CD4-positive, alpha-beta T cell treated with Interleukin-4 for 1 hour (primary cell): ENCODE measurements around the gene DOCK4.

Source experiments
- DNase-seq, 2 donors: peaks; one replicate each; pipeline ENCODE4 v3.0.0-alpha.2; 2020 to 2022

Gene DOCK4

DNA sequence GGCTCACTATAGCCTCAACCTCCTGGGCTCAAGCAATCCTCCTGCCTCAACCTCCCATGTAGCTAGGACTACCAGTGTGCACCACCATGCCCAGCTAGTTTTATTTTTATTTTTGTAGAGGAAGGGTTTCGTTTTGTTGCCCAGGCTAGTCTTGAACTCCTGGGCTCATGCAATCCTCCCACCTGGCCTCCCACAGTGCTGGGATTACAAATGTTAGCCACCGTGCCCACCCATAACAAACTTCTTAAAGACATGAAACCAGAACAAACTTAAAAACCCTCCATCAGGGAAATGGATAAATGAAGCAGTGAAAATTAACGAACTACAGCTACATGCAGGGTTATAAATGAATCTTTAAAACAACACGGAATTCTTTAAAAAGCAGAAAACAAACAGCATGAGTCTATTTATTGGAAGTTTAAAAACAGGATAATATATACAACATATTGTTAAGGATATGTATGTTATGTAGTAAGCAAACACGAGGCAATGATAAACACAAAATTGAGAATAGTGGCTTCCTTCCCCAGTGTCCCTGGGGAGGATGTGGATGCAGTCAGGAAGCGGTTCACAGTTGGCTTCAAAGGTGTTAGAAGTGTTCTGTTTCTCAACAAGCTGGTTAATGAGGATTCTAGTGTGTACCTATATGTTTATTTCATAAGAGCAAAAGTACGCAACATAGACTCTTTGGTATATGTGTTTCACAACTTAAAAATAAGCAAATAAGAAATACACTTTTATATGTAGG is 515.7 kb downstream of the DOCK4 start:
- DNase-seq = no peak

DNA sequence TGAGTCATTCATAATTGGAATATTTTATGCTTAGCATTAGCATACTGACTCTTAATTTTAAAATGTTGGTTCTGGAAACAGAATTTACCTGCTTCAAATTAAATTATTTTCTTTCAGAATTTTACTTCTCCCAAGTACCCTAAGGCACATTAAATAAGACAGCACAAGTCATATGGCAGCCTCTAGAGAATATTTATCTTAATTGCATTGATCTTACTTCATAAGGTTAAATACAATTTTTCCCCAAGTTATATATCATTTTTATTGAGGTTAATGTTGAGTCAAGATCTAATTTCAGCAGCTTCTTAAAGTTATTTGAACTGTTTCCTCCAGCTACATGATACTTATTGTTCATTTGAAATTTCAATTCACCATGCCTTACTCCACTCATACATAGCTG is 520.9 kb downstream of the DOCK4 start:
- no peak for DNase-seq

GRCh38 chr7:111682588-111683340 is 523.4 kb downstream of the DOCK4 start:
- no peak for DNase-seq

DNA sequence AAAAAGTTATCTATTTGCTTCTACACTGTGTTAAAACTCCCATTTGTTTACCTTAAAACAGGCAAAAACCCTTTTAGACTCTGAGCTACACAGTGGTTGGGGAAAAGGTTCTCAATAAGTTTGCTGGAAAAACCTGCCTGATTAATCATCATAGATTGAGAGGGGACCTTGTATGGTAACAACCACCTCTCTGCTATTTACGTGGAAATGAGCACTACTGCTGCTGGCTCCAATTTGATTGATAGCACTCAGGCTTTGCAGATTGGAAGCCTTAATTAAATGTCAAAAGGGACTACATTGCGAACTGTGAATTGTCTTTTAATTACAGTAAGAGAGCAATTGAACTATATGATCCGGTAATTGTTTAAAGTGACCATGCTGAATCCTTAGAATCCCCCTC is 525.0 kb downstream of the DOCK4 start:
- DNase-seq = no peak

DNA sequence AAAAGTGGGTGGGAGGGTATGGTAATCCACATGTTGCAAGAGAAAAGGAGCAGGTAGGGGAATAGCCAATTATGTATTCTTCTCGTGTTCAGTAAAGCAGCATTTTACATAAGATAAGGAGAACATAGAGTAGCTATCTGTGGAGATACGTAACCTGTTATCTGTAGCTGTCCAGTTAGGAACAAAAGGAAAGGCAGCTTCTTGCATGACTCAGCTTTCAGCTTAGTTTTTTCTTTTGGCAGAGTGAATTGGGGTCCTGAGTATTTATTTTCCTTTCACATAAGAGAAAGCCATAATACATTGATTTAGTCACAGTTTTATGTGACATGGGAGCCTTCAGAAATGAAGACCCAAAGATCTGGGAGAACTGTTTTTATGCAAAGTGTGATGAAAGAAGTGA is 527.2 kb downstream of the DOCK4 start:
- no peak for DNase-seq

DNA sequence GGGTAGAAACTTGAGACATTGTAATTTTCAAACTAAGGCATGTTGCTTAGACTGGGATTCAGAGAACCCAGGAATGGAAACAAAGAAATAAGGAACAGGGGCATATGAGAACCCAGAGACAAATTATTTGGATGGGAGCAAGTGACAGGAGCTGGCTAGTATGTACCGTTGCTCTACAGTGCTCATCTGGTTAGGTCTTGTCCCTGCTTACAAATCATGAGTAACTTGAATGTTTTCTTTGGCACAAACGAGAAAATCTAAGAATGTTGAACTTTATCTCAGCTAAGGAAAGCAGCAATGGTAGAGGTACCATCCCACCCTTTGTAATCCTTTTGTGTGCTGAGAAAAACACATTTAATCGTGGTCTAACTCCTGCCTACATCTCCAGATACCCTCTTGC is 527.9 kb downstream of the DOCK4 start:
- DNase-seq = no peak

- DNase-seq = no peak
Measured at GRCh38 chr7:111677848-111678247, 528.4 kb downstream of the DOCK4 start.

GRCh38 chr7:111676811-111677210 is 529.4 kb downstream of the DOCK4 start:
- no peak for DNase-seq
